Measurements from ENCODE around the gene TMEM132C.

DNA sequence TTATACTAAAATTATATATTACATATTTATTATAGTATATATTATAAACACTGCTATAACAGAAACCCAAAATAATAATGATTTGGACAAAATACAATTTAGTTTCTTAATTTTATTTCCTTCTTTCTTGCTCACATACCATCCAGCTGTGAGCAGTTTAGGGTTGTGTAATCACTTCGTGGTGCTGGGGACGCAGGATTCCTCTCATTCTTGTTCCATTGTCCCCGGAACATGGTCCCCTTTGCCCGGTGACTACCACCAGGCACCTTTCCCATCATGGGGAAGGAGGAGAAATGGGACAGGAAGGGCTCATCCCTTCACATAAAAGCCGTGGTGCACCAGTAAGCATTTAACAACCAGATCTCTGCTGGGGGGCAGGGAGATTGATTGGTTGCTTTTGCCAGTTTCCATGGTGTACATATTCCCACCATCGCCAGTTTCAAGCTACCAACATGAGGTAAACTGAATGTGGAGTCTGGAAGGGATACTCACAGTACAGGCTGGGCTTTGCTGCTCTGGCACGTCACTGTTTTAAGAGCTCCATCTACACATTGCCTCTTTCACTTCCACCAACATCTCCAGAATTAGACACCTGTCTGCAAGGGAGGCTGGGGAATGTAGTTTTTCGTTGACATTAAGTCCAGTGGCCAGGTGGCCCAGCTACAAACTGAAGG is 191.5 kb downstream of the TMEM132C start:
- TF ChIP-seq POLR2A (IDR thresholded peaks at IDR 0.05) = no peak
- TF ChIP-seq, protein P1, sequence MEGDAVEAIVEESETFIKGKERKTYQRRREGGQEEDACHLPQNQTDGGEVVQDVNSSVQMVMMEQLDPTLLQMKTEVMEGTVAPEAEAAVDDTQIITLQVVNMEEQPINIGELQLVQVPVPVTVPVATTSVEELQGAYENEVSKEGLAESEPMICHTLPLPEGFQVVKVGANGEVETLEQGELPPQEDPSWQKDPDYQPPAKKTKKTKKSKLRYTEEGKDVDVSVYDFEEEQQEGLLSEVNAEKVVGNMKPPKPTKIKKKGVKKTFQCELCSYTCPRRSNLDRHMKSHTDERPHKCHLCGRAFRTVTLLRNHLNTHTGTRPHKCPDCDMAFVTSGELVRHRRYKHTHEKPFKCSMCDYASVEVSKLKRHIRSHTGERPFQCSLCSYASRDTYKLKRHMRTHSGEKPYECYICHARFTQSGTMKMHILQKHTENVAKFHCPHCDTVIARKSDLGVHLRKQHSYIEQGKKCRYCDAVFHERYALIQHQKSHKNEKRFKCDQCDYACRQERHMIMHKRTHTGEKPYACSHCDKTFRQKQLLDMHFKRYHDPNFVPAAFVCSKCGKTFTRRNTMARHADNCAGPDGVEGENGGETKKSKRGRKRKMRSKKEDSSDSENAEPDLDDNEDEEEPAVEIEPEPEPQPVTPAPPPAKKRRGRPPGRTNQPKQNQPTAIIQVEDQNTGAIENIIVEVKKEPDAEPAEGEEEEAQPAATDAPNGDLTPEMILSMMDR (IDR thresholded peaks at IDR 0.05) = no peak
